Endothelial cell of umbilical vein (primary cell): Measurements from ENCODE around the gene FANCC. TPM values are rescaled to one million over a fixed set of nuclear protein-coding genes. Genes with fewer than 3 reads are reported as not detected.

Experiments used
- BruUV-seq: library from RNA; stranded (reverse); fragments of 400-500 nt; replicated peaks from 2 replicates; lab custom pipeline; 2021; lab: Mats Ljungman, UMichigan
- CTCF ChIA-PET: fragments of 300-600, 350-600 bp; sonication (Branson Sonifier 250); formaldehyde crosslinking; loops from one replicate; lab custom pipeline; 2021; ENCODE audit warnings: antibody characterized with exemption, inconsistent platforms; lab: Charles Lee
- POLR2A ChIA-PET: fragments of 300-600, 350-600 bp; sonication (Branson Sonifier 250); formaldehyde crosslinking; loops from one replicate; lab custom pipeline; 2021; ENCODE audit warnings: antibody characterized with exemption, inconsistent platforms; lab: Charles Lee
- DNase-seq: peaks from one replicate; pipeline ENCODE4 v3.0.0-alpha.2; 2011; ENCODE audit warnings: low read depth, low spot score
- FAIRE-seq: peaks from 2 replicates; lab custom pipeline; 2011; peaks lifted over from hg19 to GRCh38; lab: Jason Lieb, UNC
- H2AFZ ChIP-seq: 2 replicates; pipeline ENCODE4 v1.6.0; 2012; ENCODE audit warnings: low read depth, low read length, control low read depth, inconsistent platforms
- H3K27ac ChIP-seq: 2 replicates; pipeline ENCODE4 v1.5.1; 2011; ENCODE audit warnings: low read depth, mild to moderate bottlenecking, control low read depth, low read length, moderate library complexity; ENCODE audit not compliant: insufficient read depth
- H3K27me3 ChIP-seq, 2 experiments: 2 replicates each; pipeline versions ENCODE4 v1.6.0 to v1.6.1; 2011; ENCODE audit warnings: low read length in 2 of 2, mixed read lengths in 1 of 2; ENCODE audit not compliant: control insufficient read depth in 2 of 2, insufficient read depth in 2 of 2
- H3K36me3 ChIP-seq, 2 experiments: 2 replicates in 1 of 2; 3 replicates in 1 of 2; pipeline ENCODE4 v1.5.1; 2011; ENCODE audit warnings: low read length in 2 of 2, mild to moderate bottlenecking in 1 of 2, moderate library complexity in 1 of 2; ENCODE audit not compliant: control insufficient read depth in 2 of 2, insufficient read depth in 2 of 2; ENCODE audit errors: extremely low read depth in 1 of 2
- H3K4me1 ChIP-seq: 3 replicates; pipeline ENCODE4 v1.5.1; 2011; ENCODE audit warnings: mild to moderate bottlenecking, low read length; ENCODE audit not compliant: control insufficient read depth, insufficient read depth; ENCODE audit errors: extremely low read depth
- H3K4me2 ChIP-seq: 2 replicates; pipeline ENCODE4 v1.6.1; 2011; ENCODE audit warnings: low read length, control low read depth, mixed read lengths; ENCODE audit not compliant: insufficient read depth
- H3K4me3 ChIP-seq, 3 experiments: fragments of 200-600 bp in 1 of 3; sonication (generic), shearing (Covaris generic) in 1 of 3; replicated peaks in 1 of 3; 2 replicates each; pipeline ENCODE4 v1.5.1; 2011 to 2016; ENCODE audit warnings: control low read depth in 3 of 3, low read length in 3 of 3, mild to moderate bottlenecking in 2 of 3, inconsistent platforms in 1 of 3, low read depth in 1 of 3, moderate library complexity in 1 of 3; ENCODE audit not compliant: insufficient read depth in 1 of 3
- H3K79me2 ChIP-seq: 2 replicates; pipeline ENCODE4 v1.6.0; 2012; ENCODE audit warnings: low read length, inconsistent platforms; ENCODE audit not compliant: control insufficient read depth, insufficient read depth
- H3K9ac ChIP-seq: replicated peaks from 2 replicates; pipeline ENCODE3; 2011; ENCODE audit warnings: low read length, control low read depth; ENCODE audit not compliant: insufficient read depth; ENCODE audit errors: extremely low read depth
- H3K9me1 ChIP-seq: replicated peaks from 3 replicates; pipeline ENCODE4 v1.6.0; 2011; ENCODE audit warnings: mild to moderate bottlenecking, low read length; ENCODE audit not compliant: control insufficient read depth, insufficient read depth; ENCODE audit errors: extremely low read depth
- H3K9me3 ChIP-seq: replicated peaks from 2 replicates; pipeline ENCODE4 v1.5.1; 2012; ENCODE audit warnings: low read length, inconsistent platforms; ENCODE audit not compliant: control insufficient read depth, insufficient read depth
- H4K20me1 ChIP-seq: replicated peaks from 2 replicates; pipeline ENCODE3; 2011; ENCODE audit warnings: mild to moderate bottlenecking, low read length; ENCODE audit not compliant: control insufficient read depth, insufficient read depth; ENCODE audit errors: extremely low read depth
- EZH2 ChIP-seq: IDR thresholded peaks from 2 replicates; pipeline ENCODE4 v1.6.1; 2012; ENCODE audit warnings: borderline replicate concordance, low read depth, mild to moderate bottlenecking, moderate library complexity, low read length, inconsistent platforms; ENCODE audit not compliant: severe bottlenecking
- FOS ChIP-seq: IDR thresholded peaks from 2 replicates; pipeline ENCODE4 v1.6.1; 2011; ENCODE audit warnings: mild to moderate bottlenecking, low read length, moderate library complexity, borderline replicate concordance; ENCODE audit not compliant: insufficient read depth
- JUN ChIP-seq: IDR thresholded peaks from 2 replicates; pipeline ENCODE4 v1.6.1; 2011; ENCODE audit warnings: borderline replicate concordance, low read depth; ENCODE audit not compliant: insufficient read length, insufficient read depth
- MAX ChIP-seq: IDR thresholded peaks from 2 replicates; pipeline ENCODE4 v1.6.1; 2011; ENCODE audit not compliant: insufficient read depth, insufficient read length
- MYC ChIP-seq: IDR thresholded peaks from one replicate; pipeline ENCODE4 v1.6.1; 2011; ENCODE audit warnings: mild to moderate bottlenecking, low read depth, low read length
- POLR2A ChIP-seq: IDR thresholded peaks from 2 replicates; pipeline ENCODE4 v1.6.1; 2012; ENCODE audit warnings: low read depth, mild to moderate bottlenecking, control low read depth, low read length
- dilution Hi-C: fragments of 300-500 bp; cut with MboI; formaldehyde crosslinking; loops from one replicate; pipeline ENCODE4 v1.15.0; 2019; ENCODE audit warnings: low sequenced_read_pairs; ENCODE audit not compliant: extremely low pct_ligation_motif_present
- intact Hi-C: fragments of 100-400 bp; cut with micrococcal nuclease; formaldehyde crosslinking; loops from one replicate; pipeline ENCODE4 v1.10.0; 2022
- polyA plus RNA-seq, 4 experiments: library from polyadenylated mRNA; depleted of rRNA in 3 of 4; stranded (reverse) in 3 of 4; unstranded in 1 of 4; fragments of >200 nt; gene quantifications; 2 replicates each; pipeline versions ENCODE4 v1.2.1 to v1.2.3, GENCODE V29; 2011 to 2012; ENCODE audit warnings: missing spikeins in 1 of 4
- total RNA-seq: library from RNA; stranded (reverse); gene quantifications from 2 replicates; pipeline ENCODE4 v1.2.3, GENCODE V29; 2021

Gene FANCC
- total and polyA plus RNA-seq, 2 donors (not counting 3 experiments of a cell fraction or from before 2014, with no cell fraction given) = 5.7 to 13.1 TPM

GRCh38 chr9:95092262-95093072 is 225.0 kb downstream of the FANCC start:
- no peaks in the 10 kb centered on the region for H3K9me1 ChIP-seq
- no peak overlapping the region for H2AFZ ChIP-seq
- TF ChIP-seq EZH2 (no peak), MAX (no peak), JUN (no peak), POLR2A (peak; percentile 31), FOS (no peak), MYC (no peak)
- FAIRE-seq (peak; percentile 31), DNase-seq (peak; percentile 20)
- no peak overlapping the region for H3K4me3 ChIP-seq
- no peak overlapping the region for H3K9ac ChIP-seq
- H3K4me2 ChIP-seq = no peak overlapping the region
- dilution Hi-C loops = no loop called here
- no peaks in the 10 kb centered on the region for H3K27me3 ChIP-seq
- no peaks in the 10 kb centered on the region for H3K79me2 ChIP-seq
- no TSS peak for BruUV-seq
- POLR2A ChIA-PET = no interaction called here
- H4K20me1 ChIP-seq = no peaks in the 10 kb centered on the region
- H3K4me1 ChIP-seq = peaks cover 6% of the 10 kb centered on the region
- CTCF ChIA-PET = interaction anchor here (1.1 to 1.7 kb wide), 2 partner anchors 35 to 39 kb away, joined by 4 to 7 read pairs; no protein-coding TSS in a partner anchor
- H3K36me3 ChIP-seq = peaks cover 0 to 2% of the 10 kb centered on the region in 2 experiments
- no peaks in the 10 kb centered on the region for H3K9me3 ChIP-seq
- no peak overlapping the region for H3K27ac ChIP-seq
- intact Hi-C loops = no loop called here
